Hippocampal formation (tissue), 2 donors: ENCODE data around the gene TP53I11.
A peak's percentile ranks its signal among the peaks of the same experiment; 100 is the strongest.

Experiments used
- DNase-seq, 2 donors: peaks; one replicate each; lab custom pipeline; 2025; lab: John Stamatoyannopoulos, UW

The TP53I11 gene

DNA sequence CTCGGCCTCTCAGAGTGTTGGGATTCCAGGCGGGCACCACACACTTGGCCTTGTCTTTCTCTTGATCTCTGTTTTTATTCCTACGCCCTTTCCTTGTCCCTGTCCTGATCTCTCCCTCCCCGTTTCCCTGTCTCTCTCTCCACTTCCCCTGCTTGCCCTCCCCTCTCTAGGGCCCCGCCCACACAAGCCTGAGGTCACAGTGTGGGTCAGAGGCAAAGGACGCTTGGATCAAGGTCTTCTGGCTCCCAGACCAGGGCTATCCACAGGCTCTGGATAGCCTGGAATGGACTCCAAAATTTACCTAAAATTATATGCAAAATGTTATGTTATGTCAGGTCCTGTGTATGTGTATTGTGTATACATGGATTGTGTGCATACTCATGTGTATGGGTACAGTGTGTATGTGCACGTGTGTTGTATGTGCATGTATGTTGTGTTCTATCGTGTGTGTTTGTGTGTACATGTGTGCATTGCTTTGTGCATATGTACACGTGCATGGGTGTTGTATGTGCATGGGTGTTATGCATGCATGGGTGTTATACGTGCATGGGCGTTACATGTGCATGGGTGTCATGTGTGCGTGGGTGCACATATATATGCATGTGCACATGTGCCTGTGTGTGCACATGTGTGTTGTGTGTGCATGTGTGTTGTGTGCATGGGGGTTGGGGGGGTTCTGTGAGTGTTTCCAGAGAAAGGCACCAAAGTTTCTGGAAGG lies 38.3 kb downstream of the TP53I11 start:
- no peak for DNase-seq

GRCh38 chr11:44911029-44911814 lies 39.5 kb downstream of the TP53I11 start:
- peak; percentile 78 to 83 for DNase-seq

- DNase-seq: no peak
These were observed 40.1 kb downstream of the TP53I11 start for GRCh38 chr11:44910591-44910990.

- no peak for DNase-seq
These were observed 41.1 kb downstream of the TP53I11 start for GRCh38 chr11:44909557-44909956.

DNA sequence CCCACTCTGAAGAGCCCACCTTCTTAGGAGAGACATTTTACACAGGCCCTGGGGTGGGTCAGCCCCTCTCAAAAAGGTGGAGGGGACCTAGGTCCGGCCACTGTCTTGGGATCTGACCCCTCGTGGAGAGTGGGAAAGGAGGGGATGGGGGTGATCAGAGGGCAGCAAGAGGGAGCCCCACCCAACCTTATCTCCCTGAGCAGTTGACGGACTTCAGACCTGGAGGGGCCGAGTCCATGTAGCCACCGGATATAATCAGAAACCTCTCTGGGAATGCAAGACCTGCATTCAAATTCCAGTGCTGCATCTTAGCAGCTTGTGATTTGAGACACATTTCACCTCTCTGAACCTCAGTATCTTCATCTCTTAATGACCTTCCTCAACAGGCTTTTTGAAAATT lies 44.0 kb downstream of the TP53I11 start:
- DNase-seq: no peak

- no peak for DNase-seq
These were observed 45.4 kb downstream of the TP53I11 start for GRCh38 chr11:44905131-44905866.

DNA sequence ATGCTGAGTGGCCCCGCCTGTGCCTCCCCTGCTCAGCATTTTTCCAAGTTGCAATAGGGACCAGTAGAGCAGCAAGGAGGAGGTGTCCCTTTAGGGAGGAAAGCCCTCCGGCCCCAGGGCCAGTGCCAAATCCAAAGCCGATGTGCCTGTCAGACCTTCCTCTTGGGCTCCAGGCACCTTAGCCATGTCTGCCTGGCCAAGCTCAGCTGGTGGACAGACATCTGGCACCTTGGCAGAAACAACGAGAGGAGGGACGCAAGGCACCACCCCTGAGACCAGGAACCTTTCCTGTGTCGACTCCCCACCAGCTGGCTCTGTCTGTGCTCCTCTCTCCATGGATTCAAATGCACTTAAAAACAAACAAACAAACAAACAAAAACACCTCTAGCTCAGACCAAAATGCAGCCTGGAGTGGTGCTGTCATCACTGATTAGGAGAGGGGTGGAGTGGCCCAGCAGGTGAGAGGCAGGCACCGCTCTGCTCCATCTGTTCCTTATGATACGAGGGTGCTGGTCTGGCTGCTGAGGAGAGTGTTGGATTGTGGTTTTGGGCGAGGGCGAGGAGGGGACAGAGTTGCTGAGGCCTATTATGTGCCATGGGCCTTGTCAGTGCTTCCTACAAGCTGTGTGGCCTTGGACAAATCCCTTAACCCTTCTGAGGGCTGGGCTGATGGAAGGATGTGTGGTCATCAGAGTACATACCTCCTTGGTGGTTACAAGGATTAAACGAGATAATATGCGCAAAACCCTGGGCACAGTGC lies 46.2 kb downstream of the TP53I11 start:
- no peak for DNase-seq

- DNase-seq: no peak
These were observed 47.2 kb downstream of the TP53I11 start for GRCh38 chr11:44903518-44903917.

GRCh38 chr11:44903035-44903434 lies 47.6 kb downstream of the TP53I11 start:
- DNase-seq: no peak

- DNase-seq: no peak
These were observed 48.9 kb downstream of the TP53I11 start for GRCh38 chr11:44901786-44902185.

- no peak for DNase-seq
These were observed 49.5 kb downstream of the TP53I11 start for GRCh38 chr11:44901120-44901633.

GRCh38 chr11:44899959-44900358 lies 50.7 kb downstream of the TP53I11 start:
- DNase-seq: no peak

- DNase-seq: peak; percentile 34 to 57
These were observed 56.7 kb downstream of the TP53I11 start for GRCh38 chr11:44893846-44894617.

GRCh38 chr11:44893308-44893822 lies 57.3 kb downstream of the TP53I11 start:
- peak; percentile 6 to 10 for DNase-seq

DNA sequence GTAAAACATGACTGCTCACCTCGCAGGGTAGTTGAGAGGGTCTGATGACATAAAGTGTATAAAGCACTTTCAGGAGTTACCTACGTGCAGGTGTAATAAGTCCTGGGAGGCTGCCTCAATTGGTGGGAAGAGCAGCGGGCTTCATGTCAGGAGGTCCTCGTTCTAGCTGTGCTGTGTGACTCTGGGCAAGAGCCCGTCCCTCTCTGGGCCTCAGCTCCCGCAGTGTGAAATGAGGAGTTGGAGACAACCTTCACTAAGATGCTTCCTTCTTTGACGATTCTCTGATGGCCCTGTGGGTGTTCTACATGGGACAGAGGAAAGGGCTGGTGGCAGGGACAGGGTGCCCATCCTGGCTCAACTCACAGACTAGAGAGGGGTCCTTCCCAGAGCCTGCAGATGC lies 57.8 kb downstream of the TP53I11 start:
- DNase-seq: no peak

DNA sequence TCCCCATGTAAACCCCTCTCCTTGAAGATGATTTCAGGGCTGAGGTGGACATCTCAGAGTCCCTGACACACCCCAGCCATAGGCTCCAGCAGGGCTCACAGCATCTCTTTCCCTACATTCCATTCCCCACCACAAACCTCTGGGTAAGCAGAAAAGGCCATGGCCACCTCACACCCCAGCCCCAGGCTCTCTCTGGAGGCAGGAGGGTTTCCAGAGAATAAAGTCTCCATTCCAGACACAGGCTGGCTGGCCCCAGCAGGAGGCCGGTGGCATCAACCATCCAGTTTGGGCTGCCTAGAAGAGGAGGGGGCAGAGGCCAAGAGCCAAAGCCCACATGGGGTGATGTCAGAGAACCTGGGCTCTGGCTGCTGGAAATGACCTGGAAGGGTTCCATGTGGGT lies 61.4 kb downstream of the TP53I11 start:
- no peak for DNase-seq

DNA sequence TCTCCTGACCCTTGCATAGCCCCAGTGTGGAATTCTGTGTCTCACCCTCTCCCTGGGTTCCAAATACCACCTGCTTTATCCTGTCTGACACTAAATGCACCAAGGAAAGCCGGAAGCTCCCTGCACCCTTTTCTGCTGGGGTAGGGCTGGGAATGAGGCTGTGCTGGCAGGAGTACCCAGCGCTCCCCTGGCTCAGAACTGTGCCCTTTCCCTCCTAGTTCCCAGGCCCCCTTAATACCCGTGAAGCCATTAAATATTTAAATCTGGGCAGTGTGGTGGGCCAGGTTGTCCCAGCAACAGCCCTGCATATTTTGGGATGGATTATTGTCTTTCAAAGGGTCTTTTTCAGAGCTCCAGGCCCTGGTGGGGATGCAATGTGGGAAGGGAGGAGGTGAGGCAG lies 63.0 kb downstream of the TP53I11 start:
- DNase-seq: no peak

DNA sequence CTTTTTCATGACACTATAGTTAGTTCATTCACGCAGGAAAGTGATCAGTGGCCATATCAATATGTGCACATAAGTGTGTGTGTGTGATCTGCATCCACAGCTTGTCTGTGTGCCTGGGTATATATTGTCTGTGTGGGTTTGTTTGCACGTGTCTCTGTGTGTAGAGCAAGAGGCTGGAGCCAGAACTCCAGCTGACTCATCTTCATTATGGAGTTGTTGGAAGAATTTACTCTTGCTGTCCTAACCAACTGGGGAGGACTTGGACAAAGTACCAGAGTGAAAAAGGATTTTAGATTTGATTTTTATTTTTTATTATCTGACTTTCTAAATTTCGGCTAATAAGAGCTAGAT lies 63.9 kb downstream of the TP53I11 start:
- DNase-seq: no peak

- no peak for DNase-seq
These were observed 64.5 kb downstream of the TP53I11 start for GRCh38 chr11:44885919-44886789.
